Measurements from ENCODE around the gene MRPS18A. TPM values are rescaled to one million over a fixed set of nuclear protein-coding genes. Genes with fewer than 3 reads are reported as not detected.
A peak's percentile ranks its signal among the peaks of the same experiment; 100 is the strongest.

MRPS18A gene
- total and polyA plus RNA-seq, 9 of the 15 experiments (the other 6 are each of a cell fraction or from before 2014, with no cell fraction given) = 87.5 to 243 (median 125) TPM

DNA sequence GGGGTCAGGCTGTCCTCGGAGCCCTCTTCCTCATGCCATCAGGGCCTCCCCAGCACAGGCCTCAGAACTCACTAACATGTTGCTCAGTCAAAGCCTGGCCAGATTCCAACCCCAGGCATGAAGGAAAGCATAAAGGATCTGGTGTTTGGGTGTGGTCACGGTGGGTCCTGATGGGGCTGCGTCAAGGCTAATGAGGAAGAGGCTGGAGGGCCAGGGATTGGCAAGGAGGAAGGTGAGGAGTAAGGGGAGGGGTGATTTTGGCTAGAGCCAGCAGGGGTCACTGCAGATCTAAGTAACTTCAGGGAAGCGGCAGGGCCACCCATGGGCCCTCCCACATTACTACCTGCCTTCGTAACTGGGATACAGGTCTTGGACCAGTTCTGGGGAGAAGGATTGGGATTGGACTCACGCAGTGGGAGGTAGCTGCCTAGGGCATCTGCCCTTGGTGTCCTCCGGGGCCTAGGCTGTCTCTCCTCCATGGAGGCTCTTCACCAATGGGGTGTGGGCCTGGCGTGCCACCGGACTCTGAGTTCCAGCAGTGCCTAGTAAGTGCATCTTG lies 36.2 kb upstream of the MRPS18A start (continued):
- TF ChIP-seq, protein P1, sequence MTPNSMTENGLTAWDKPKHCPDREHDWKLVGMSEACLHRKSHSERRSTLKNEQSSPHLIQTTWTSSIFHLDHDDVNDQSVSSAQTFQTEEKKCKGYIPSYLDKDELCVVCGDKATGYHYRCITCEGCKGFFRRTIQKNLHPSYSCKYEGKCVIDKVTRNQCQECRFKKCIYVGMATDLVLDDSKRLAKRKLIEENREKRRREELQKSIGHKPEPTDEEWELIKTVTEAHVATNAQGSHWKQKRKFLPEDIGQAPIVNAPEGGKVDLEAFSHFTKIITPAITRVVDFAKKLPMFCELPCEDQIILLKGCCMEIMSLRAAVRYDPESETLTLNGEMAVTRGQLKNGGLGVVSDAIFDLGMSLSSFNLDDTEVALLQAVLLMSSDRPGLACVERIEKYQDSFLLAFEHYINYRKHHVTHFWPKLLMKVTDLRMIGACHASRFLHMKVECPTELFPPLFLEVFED (CRISPR knock-in tag; conservative IDR thresholded peaks at IDR 0.05) = 0 out of 2 replicates have a peak, but pooled peaks have one; percentile 57
- TF ChIP-seq ZBTB1 (CRISPR knock-in tag; IDR thresholded peaks at IDR 0.05; ENCODE audit: borderline replicate concordance, low read depth) (no peak), GATAD2A (IDR thresholded peaks at IDR 0.05) (no peak), PYGO2 (tag; IDR thresholded peaks at IDR 0.05) (no peak), NFXL1 (CRISPR knock-in tag; IDR thresholded peaks at IDR 0.05) (no peak), BMI1 (IDR thresholded peaks at IDR 0.05; ENCODE audit: low read length) (no peak), ZZZ3 (IDR thresholded peaks at IDR 0.05) (no peak), ZNF224 (CRISPR knock-in tag; IDR thresholded peaks at IDR 0.05) (no peak), CREB1 (IDR thresholded peaks at IDR 0.05) (no peak), CREB1 (CRISPR knock-in tag; IDR thresholded peaks at IDR 0.05) (no peak), TOE1 (IDR thresholded peaks at IDR 0.05; ENCODE audit: borderline replicate concordance) (no peak), TOE1 (CRISPR knock-in tag; IDR thresholded peaks at IDR 0.05; ENCODE audit: borderline replicate concordance, low read depth) (0 out of 2 replicates have a peak, but pooled peaks have one; percentile 46), E2F3 (CRISPR knock-in tag; IDR thresholded peaks at IDR 0.05) (no peak), ETV1 (tag; conservative IDR thresholded peaks at IDR 0.05; ENCODE audit: low read depth) (no peak), ETV5 (CRISPR knock-in tag; IDR thresholded peaks at IDR 0.05; ENCODE audit: low read depth) (0 out of 2 replicates have a peak, but pooled peaks have one; percentile 33), PHF21A (IDR thresholded peaks at IDR 0.05; ENCODE audit: borderline replicate concordance, low read depth) (no peak), ZNF134 (CRISPR knock-in tag; conservative IDR thresholded peaks at IDR 0.05) (no peak), TBP (optimal IDR thresholded peaks at IDR 0.05; ENCODE audit: low read depth, low read length) (peak; percentile 18), NR2C2 (CRISPR knock-in tag; IDR thresholded peaks at IDR 0.05) (no peak), NR2C2 (tag; IDR thresholded peaks at IDR 0.05) (0 out of 2 replicates have a peak, but pooled peaks have one; percentile 6), ZEB2 (IDR thresholded peaks at IDR 0.05) (peak; percentile 70)
- TF ChIP-seq, protein P2, sequence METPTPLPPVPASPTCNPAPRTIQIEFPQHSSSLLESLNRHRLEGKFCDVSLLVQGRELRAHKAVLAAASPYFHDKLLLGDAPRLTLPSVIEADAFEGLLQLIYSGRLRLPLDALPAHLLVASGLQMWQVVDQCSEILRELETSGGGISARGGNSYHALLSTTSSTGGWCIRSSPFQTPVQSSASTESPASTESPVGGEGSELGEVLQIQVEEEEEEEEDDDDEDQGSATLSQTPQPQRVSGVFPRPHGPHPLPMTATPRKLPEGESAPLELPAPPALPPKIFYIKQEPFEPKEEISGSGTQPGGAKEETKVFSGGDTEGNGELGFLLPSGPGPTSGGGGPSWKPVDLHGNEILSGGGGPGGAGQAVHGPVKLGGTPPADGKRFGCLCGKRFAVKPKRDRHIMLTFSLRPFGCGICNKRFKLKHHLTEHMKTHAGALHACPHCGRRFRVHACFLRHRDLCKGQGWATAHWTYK (CRISPR knock-in tag; IDR thresholded peaks at IDR 0.05) = 0 out of 2 replicates have a peak, but pooled peaks have one; percentile 37
- TF ChIP-seq, protein P3, sequence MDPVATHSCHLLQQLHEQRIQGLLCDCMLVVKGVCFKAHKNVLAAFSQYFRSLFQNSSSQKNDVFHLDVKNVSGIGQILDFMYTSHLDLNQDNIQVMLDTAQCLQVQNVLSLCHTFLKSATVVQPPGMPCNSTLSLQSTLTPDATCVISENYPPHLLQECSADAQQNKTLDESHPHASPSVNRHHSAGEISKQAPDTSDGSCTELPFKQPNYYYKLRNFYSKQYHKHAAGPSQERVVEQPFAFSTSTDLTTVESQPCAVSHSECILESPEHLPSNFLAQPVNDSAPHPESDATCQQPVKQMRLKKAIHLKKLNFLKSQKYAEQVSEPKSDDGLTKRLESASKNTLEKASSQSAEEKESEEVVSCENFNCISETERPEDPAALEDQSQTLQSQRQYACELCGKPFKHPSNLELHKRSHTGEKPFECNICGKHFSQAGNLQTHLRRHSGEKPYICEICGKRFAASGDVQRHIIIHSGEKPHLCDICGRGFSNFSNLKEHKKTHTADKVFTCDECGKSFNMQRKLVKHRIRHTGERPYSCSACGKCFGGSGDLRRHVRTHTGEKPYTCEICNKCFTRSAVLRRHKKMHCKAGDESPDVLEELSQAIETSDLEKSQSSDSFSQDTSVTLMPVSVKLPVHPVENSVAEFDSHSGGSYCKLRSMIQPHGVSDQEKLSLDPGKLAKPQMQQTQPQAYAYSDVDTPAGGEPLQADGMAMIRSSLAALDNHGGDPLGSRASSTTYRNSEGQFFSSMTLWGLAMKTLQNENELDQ (CRISPR knock-in tag; IDR thresholded peaks at IDR 0.05; ENCODE audit: borderline replicate concordance) = 0 out of 2 replicates have a peak, but pooled peaks have one; percentile 49
- TF ChIP-seq, protein P4, sequence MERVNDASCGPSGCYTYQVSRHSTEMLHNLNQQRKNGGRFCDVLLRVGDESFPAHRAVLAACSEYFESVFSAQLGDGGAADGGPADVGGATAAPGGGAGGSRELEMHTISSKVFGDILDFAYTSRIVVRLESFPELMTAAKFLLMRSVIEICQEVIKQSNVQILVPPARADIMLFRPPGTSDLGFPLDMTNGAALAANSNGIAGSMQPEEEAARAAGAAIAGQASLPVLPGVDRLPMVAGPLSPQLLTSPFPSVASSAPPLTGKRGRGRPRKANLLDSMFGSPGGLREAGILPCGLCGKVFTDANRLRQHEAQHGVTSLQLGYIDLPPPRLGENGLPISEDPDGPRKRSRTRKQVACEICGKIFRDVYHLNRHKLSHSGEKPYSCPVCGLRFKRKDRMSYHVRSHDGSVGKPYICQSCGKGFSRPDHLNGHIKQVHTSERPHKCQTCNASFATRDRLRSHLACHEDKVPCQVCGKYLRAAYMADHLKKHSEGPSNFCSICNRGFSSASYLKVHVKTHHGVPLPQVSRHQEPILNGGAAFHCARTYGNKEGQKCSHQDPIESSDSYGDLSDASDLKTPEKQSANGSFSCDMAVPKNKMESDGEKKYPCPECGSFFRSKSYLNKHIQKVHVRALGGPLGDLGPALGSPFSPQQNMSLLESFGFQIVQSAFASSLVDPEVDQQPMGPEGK (CRISPR knock-in tag; IDR thresholded peaks at IDR 0.05; ENCODE audit: borderline replicate concordance) = no peak
